Cardiac septum (tissue), 1 donor: ENCODE results near the gene ARNT2. TPM values are rescaled to one million over a fixed set of nuclear protein-coding genes. Genes with fewer than 3 reads are reported as not detected.
A peak's percentile ranks its signal among the peaks of the same experiment; 100 is the strongest.

Source experiments
- DNase-seq: peaks from one replicate; pipeline ENCODE4 v3.0.0-alpha.2; 2020; ENCODE audit warnings: low spot score
- intact Hi-C: fragments of 100-400 bp; cut with DNase I; formaldehyde crosslinking; loops from one replicate; pipeline ENCODE4 v1.14.0; 2022
- total RNA-seq: library from RNA; stranded (reverse); fragmentation: NEBNext Ultra II Directional; extraction: Animal tissue kit (Norgen Biotek cat#: 25700); gene quantifications from one replicate; pipeline ENCODE4 v1.2.1, GENCODE V29; 2021
- donor health status: DM: no; HTN: no; CAD: no.

Gene ARNT2
- total RNA-seq, 1 donor from 2014 or later: 4.7 TPM

GRCh38 chr15:80594091-80594889 lies 190.1 kb downstream of the ARNT2 start:
- peak; percentile 53 for DNase-seq
- intact Hi-C loops: no loop called here

GRCh38 chr15:80595396-80595795 lies 191.2 kb downstream of the ARNT2 start:
- intact Hi-C loops: no loop called here
- DNase-seq: no peak

GRCh38 chr15:80596521-80596976 lies 192.4 kb downstream of the ARNT2 start:
- intact Hi-C loops: no loop called here
- peak; percentile 39 for DNase-seq

GRCh38 chr15:80597076-80597475 lies 192.9 kb downstream of the ARNT2 start:
- DNase-seq: peak; percentile 36
- intact Hi-C loops: no loop called here

- intact Hi-C loops: no loop called here
- no peak for DNase-seq
Measured at GRCh38 chr15:80599359-80599758, 195.2 kb downstream of the ARNT2 start.

- intact Hi-C loops: no loop called here
- DNase-seq: no peak
Measured at GRCh38 chr15:80600626-80601025, 196.4 kb downstream of the ARNT2 start.

- intact Hi-C loops: no loop called here
- DNase-seq: no peak
Measured at GRCh38 chr15:80601256-80601655, 197.1 kb downstream of the ARNT2 start.

- DNase-seq: no peak
- intact Hi-C loops: no loop called here
Measured at GRCh38 chr15:80604583-80605575, 200.7 kb downstream of the ARNT2 start.

GRCh38 chr15:80605591-80606150 lies 201.5 kb downstream of the ARNT2 start:
- intact Hi-C loops: no loop called here
- DNase-seq: no peak

GRCh38 chr15:80606511-80607071 lies 202.4 kb downstream of the ARNT2 start:
- intact Hi-C loops: no loop called here
- no peak for DNase-seq

- DNase-seq: no peak
- intact Hi-C loops: no loop called here
Measured at GRCh38 chr15:80607287-80607980, 203.3 kb downstream of the ARNT2 start.

- no peak for DNase-seq
- intact Hi-C loops: no loop called here
Measured at GRCh38 chr15:80608688-80609087, 204.5 kb downstream of the ARNT2 start.

- intact Hi-C loops: no loop called here
- DNase-seq: no peak
Measured at GRCh38 chr15:80609091-80609490, 204.9 kb downstream of the ARNT2 start.

- intact Hi-C loops: no loop called here
- DNase-seq: no peak
Measured at GRCh38 chr15:80609512-80609946, 205.3 kb downstream of the ARNT2 start.

GRCh38 chr15:80611543-80612080 lies 207.4 kb downstream of the ARNT2 start:
- DNase-seq: no peak
- intact Hi-C loops: no loop called here

GRCh38 chr15:80612118-80612823 lies 208.1 kb downstream of the ARNT2 start:
- DNase-seq: no peak

GRCh38 chr15:80613762-80614365 lies 209.7 kb downstream of the ARNT2 start:
- DNase-seq: no peak
- intact Hi-C loops: no loop called here

More at GRCh38 chr15:80612118-80612823, 208.1 kb downstream of the ARNT2 start:
- intact Hi-C loops: no loop called here
